Measurements from ENCODE around the gene ADGRA1.
"Not testable (repeated sequence)": the region's sequence is repeated elsewhere in the genome, so short reads cannot be mapped to it uniquely, and the experiment has no call there.

Gene ADGRA1

GRCh38 chr10:133096616-133097269 is 9.0 kb downstream of the ADGRA1 start:
- no peak for DNase-seq

- DNase-seq, result no peak
Observed at GRCh38 chr10:133097418-133097817, 9.7 kb downstream of the ADGRA1 start.

- DNase-seq, result no peak
Observed at GRCh38 chr10:133097961-133098360, 10.2 kb downstream of the ADGRA1 start.

GRCh38 chr10:133098426-133099124 is 10.9 kb downstream of the ADGRA1 start:
- no peak for DNase-seq

GRCh38 chr10:133099571-133099970 is 11.8 kb downstream of the ADGRA1 start:
- DNase-seq, result no peak

- no peak for DNase-seq
Observed at GRCh38 chr10:133100186-133100585, 12.5 kb downstream of the ADGRA1 start.

GRCh38 chr10:133100706-133101415 is 13.1 kb downstream of the ADGRA1 start:
- no peak for DNase-seq

- no peak for DNase-seq
Observed at GRCh38 chr10:133101416-133101810, 13.7 kb downstream of the ADGRA1 start.

GRCh38 chr10:133102415-133103095 is 14.8 kb downstream of the ADGRA1 start:
- DNase-seq, result no peak

GRCh38 chr10:133103311-133103910 is 15.7 kb downstream of the ADGRA1 start:
- no peak for DNase-seq

GRCh38 chr10:133104068-133104962 is 16.6 kb downstream of the ADGRA1 start:
- DNase-seq, result no peak

GRCh38 chr10:133104963-133105640 is 17.4 kb downstream of the ADGRA1 start:
- no peak for DNase-seq

GRCh38 chr10:133105686-133106390 is 18.1 kb downstream of the ADGRA1 start:
- no peak for DNase-seq

GRCh38 chr10:133106516-133106915 is 18.8 kb downstream of the ADGRA1 start:
- no peak for DNase-seq

- DNase-seq, result no peak
Observed at GRCh38 chr10:133107442-133107841, 19.7 kb downstream of the ADGRA1 start.

- DNase-seq, result no peak
Observed at GRCh38 chr10:133109711-133110110, 22.0 kb downstream of the ADGRA1 start.

GRCh38 chr10:133110133-133110532 is 22.4 kb downstream of the ADGRA1 start:
- DNase-seq, result no peak

- no peak for DNase-seq
Observed at GRCh38 chr10:133110609-133111275, 23.0 kb downstream of the ADGRA1 start.

- DNase-seq, result not testable (repeated sequence)
Observed at GRCh38 chr10:133111640-133112039, 23.9 kb downstream of the ADGRA1 start.

All from fibroblast of skin of scalp (primary cell).